SK-N-SH treated with all-trans-retinoic acid at 6 μM for 48 hours (cell line): ENCODE data around the gene ATP5F1E.

Experiments
- ARNTL ChIP-seq: fragments of 450-650 bp; formaldehyde crosslinking; IDR thresholded peaks from 2 replicates; pipeline ENCODE4 v1.5.0; 2020; ENCODE audit warnings: low read depth, mild to moderate bottlenecking, moderate library complexity, borderline replicate concordance
- ESRRG ChIP-seq: fragments of 250-450 bp; sonication (Bioruptor Pico); IDR thresholded peaks from 2 replicates; pipeline ENCODE4 v1.6.1; 2021; ENCODE audit warnings: mild to moderate bottlenecking
- RARB ChIP-seq: fragments of 250-450 bp; sonication (Bioruptor Pico); IDR thresholded peaks from 2 replicates; pipeline ENCODE4 v1.8.0; 2021; ENCODE audit warnings: mild to moderate bottlenecking, moderate library complexity
- SNAI2 ChIP-seq: fragments of 250-450 bp; sonication (Bioruptor Pico); IDR thresholded peaks from 2 replicates; pipeline ENCODE4 v1.5.0; 2020; ENCODE audit warnings: mild to moderate bottlenecking, moderate library complexity
- TOX ChIP-seq: fragments of 250-450 bp; sonication (Bioruptor Pico); IDR thresholded peaks from 2 replicates; pipeline ENCODE4 v1.8.0; 2021; ENCODE audit warnings: mild to moderate bottlenecking, moderate library complexity, borderline replicate concordance
- ZC3H10 ChIP-seq: fragments of 250-450 bp; sonication (Bioruptor Pico); IDR thresholded peaks from 2 replicates; pipeline ENCODE4 v1.5.1; 2021; ENCODE audit warnings: mild to moderate bottlenecking, moderate library complexity
- ZFP3 ChIP-seq: fragments of 250-450 bp; sonication (Bioruptor Pico); IDR thresholded peaks from 2 replicates; pipeline ENCODE4 v1.5.0; 2020; ENCODE audit warnings: mild to moderate bottlenecking, moderate library complexity
- ZFP30 ChIP-seq: fragments of 450-650 bp; formaldehyde crosslinking; IDR thresholded peaks from 2 replicates; pipeline ENCODE4 v1.5.0; 2022; ENCODE audit warnings: mild to moderate bottlenecking, moderate library complexity
- ZNF70 ChIP-seq: fragments of 450-650 bp; formaldehyde crosslinking; IDR thresholded peaks from 2 replicates; pipeline ENCODE4 v1.5.0; 2020; ENCODE audit warnings: mild to moderate bottlenecking, moderate library complexity
- ZNF8 ChIP-seq: fragments of 450-650 bp; formaldehyde crosslinking; IDR thresholded peaks from 2 replicates; pipeline ENCODE4 v1.5.0; 2020; ENCODE audit warnings: mild to moderate bottlenecking, moderate library complexity
- TF ChIP-seq, protein P1 (sequence below): fragments of 250-450 bp; sonication (Bioruptor Pico); IDR thresholded peaks from 2 replicates; pipeline ENCODE4 v1.8.0; 2020; ENCODE audit warnings: mild to moderate bottlenecking, moderate library complexity, borderline replicate concordance
- TF ChIP-seq, protein P2 (sequence below): fragments of 250-450 bp; sonication (Bioruptor Pico); IDR thresholded peaks from 2 replicates; pipeline ENCODE4 v1.8.0; 2021; ENCODE audit warnings: low read depth, mild to moderate bottlenecking, moderate library complexity, borderline replicate concordance
- TF ChIP-seq, protein P3 (sequence below): fragments of 250-450 bp; sonication (Bioruptor Pico); IDR thresholded peaks from 2 replicates; pipeline ENCODE4 v1.5.1; 2020; ENCODE audit warnings: low read depth, mild to moderate bottlenecking, moderate library complexity

DNA sequence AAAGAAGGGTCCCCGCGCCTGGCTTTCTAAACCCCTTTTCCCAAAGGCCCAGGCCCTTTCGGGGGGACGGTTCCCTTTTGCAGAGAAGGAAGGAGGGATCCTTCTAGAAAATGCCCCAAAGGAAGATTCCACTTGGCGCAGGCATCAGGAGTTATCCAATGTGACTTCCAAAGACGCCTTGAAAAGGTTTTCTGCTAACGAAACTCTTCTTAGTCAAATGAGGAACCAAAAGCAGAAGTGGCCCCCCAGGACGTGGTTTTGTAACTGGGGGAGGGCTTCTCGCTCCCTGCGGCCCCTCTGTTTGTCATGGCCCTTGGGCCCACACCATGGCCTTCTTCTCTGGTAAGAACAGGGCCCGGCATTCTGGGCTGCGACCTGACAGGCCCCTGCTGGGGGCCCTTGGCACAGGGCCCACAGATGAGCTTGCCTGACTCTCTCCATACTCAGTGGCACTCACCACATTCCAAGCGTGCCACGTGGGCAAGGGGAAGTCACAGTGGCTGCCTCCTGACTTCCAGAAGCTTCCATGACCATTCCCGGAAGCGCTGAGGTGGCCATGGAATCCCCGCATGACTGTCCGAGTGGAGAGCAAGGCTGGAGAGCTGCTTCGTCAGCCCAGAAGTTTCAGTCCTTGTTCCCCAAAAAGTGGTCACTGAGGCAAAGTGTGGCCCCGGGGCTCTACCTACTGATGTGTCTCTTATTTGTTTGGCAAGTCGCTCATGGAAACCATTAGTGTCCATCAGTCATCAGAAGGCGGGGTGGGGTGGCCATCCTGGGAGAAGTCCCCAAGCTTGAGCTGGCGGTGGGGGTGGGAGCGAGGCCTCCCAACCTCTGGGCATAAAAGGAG, 24.2 kb downstream of the ATP5F1E start:
- TF ChIP-seq, protein P1, sequence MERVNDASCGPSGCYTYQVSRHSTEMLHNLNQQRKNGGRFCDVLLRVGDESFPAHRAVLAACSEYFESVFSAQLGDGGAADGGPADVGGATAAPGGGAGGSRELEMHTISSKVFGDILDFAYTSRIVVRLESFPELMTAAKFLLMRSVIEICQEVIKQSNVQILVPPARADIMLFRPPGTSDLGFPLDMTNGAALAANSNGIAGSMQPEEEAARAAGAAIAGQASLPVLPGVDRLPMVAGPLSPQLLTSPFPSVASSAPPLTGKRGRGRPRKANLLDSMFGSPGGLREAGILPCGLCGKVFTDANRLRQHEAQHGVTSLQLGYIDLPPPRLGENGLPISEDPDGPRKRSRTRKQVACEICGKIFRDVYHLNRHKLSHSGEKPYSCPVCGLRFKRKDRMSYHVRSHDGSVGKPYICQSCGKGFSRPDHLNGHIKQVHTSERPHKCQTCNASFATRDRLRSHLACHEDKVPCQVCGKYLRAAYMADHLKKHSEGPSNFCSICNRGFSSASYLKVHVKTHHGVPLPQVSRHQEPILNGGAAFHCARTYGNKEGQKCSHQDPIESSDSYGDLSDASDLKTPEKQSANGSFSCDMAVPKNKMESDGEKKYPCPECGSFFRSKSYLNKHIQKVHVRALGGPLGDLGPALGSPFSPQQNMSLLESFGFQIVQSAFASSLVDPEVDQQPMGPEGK (CRISPR knock-in tag): no peak
- no peak for TF ChIP-seq ZFP3 (CRISPR knock-in tag)
- no peak for TF ChIP-seq ZFP30 (CRISPR knock-in tag)
- TF ChIP-seq ZNF8 (CRISPR knock-in tag): no peak
- TF ChIP-seq ARNTL (CRISPR knock-in tag): no peak
- TF ChIP-seq TOX (CRISPR knock-in tag): no peak
- TF ChIP-seq RARB (CRISPR knock-in tag): no peak
- TF ChIP-seq ESRRG (CRISPR knock-in tag): no peak
- TF ChIP-seq ZNF70 (CRISPR knock-in tag): no peak
- TF ChIP-seq, protein P2, sequence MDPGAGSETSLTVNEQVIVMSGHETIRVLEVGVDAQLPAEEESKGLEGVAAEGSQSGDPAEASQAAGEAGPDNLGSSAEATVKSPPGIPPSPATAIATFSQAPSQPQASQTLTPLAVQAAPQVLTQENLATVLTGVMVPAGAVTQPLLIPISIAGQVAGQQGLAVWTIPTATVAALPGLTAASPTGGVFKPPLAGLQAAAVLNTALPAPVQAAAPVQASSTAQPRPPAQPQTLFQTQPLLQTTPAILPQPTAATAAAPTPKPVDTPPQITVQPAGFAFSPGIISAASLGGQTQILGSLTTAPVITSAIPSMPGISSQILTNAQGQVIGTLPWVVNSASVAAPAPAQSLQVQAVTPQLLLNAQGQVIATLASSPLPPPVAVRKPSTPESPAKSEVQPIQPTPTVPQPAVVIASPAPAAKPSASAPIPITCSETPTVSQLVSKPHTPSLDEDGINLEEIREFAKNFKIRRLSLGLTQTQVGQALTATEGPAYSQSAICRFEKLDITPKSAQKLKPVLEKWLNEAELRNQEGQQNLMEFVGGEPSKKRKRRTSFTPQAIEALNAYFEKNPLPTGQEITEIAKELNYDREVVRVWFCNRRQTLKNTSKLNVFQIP (CRISPR knock-in tag): no peak
- no peak for TF ChIP-seq ZC3H10 (CRISPR knock-in tag)
- TF ChIP-seq SNAI2 (CRISPR knock-in tag): no peak
- TF ChIP-seq, protein P3, sequence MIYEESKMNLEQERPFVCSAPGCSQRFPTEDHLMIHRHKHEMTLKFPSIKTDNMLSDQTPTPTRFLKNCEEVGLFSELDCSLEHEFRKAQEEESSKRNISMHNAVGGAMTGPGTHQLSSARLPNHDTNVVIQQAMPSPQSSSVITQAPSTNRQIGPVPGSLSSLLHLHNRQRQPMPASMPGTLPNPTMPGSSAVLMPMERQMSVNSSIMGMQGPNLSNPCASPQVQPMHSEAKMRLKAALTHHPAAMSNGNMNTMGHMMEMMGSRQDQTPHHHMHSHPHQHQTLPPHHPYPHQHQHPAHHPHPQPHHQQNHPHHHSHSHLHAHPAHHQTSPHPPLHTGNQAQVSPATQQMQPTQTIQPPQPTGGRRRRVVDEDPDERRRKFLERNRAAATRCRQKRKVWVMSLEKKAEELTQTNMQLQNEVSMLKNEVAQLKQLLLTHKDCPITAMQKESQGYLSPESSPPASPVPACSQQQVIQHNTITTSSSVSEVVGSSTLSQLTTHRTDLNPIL: no peak
